Measurements from ENCODE around the gene CAMTA1.

The CAMTA1 gene

GRCh38 chr1:7442918-7443317 lies 657.7 kb downstream of the CAMTA1 start:
- no peak for TF ChIP-seq ZNF274 (IDR thresholded peaks at IDR 0.05; ENCODE audit: low read depth, low read length)

GRCh38 chr1:7444363-7444762 lies 659.1 kb downstream of the CAMTA1 start:
- TF ChIP-seq ZNF274 (IDR thresholded peaks at IDR 0.05; ENCODE audit: low read depth, low read length) = no peak
- no peak overlapping the region for H3K4me3 ChIP-seq (ENCODE audit: low read length)

More at GRCh38 chr1:7442918-7443317, 657.7 kb downstream of the CAMTA1 start:
- no peak overlapping the region for H3K4me3 ChIP-seq (ENCODE audit: low read length)

GRCh38 chr1:7447093-7447492 lies 661.8 kb downstream of the CAMTA1 start:
- no peak overlapping the region for H3K4me3 ChIP-seq (ENCODE audit: low read length)
- no peak for TF ChIP-seq ZNF274 (IDR thresholded peaks at IDR 0.05; ENCODE audit: low read depth, low read length)

- no peak overlapping the region for H3K4me3 ChIP-seq (ENCODE audit: low read length)
- TF ChIP-seq ZNF274 (IDR thresholded peaks at IDR 0.05; ENCODE audit: low read depth, low read length) = no peak
These were observed 662.5 kb downstream of the CAMTA1 start for GRCh38 chr1:7447736-7448135.

- TF ChIP-seq ZNF274 (IDR thresholded peaks at IDR 0.05; ENCODE audit: low read depth, low read length) = no peak
- H3K4me3 ChIP-seq (ENCODE audit: low read length) = no peak overlapping the region
These were observed 663.7 kb downstream of the CAMTA1 start for GRCh38 chr1:7448986-7449385.

GRCh38 chr1:7449750-7450149 lies 664.5 kb downstream of the CAMTA1 start:
- H3K4me3 ChIP-seq (ENCODE audit: low read length) = no peak overlapping the region
- TF ChIP-seq ZNF274 (IDR thresholded peaks at IDR 0.05; ENCODE audit: low read depth, low read length) = no peak

- TF ChIP-seq ZNF274 (IDR thresholded peaks at IDR 0.05; ENCODE audit: low read depth, low read length) = no peak
- H3K4me3 ChIP-seq (ENCODE audit: low read length) = no peak overlapping the region
These were observed 665.6 kb downstream of the CAMTA1 start for GRCh38 chr1:7450838-7451237.

- TF ChIP-seq ZNF274 (IDR thresholded peaks at IDR 0.05; ENCODE audit: low read depth, low read length) = no peak
- no peak overlapping the region for H3K4me3 ChIP-seq (ENCODE audit: low read length)
These were observed 667.8 kb downstream of the CAMTA1 start for GRCh38 chr1:7453038-7453437.

- no peak for TF ChIP-seq ZNF274 (IDR thresholded peaks at IDR 0.05; ENCODE audit: low read depth, low read length)
- H3K4me3 ChIP-seq (ENCODE audit: low read length) = no peak overlapping the region
These were observed 669.0 kb downstream of the CAMTA1 start for GRCh38 chr1:7454052-7454815.

- no peak overlapping the region for H3K4me3 ChIP-seq (ENCODE audit: low read length)
- TF ChIP-seq ZNF274 (IDR thresholded peaks at IDR 0.05; ENCODE audit: low read depth, low read length) = no peak
These were observed 669.9 kb downstream of the CAMTA1 start for GRCh38 chr1:7454895-7455784.

- TF ChIP-seq ZNF274 (IDR thresholded peaks at IDR 0.05; ENCODE audit: low read depth, low read length) = no peak
- no peak overlapping the region for H3K4me3 ChIP-seq (ENCODE audit: low read length)
These were observed 670.8 kb downstream of the CAMTA1 start for GRCh38 chr1:7455796-7456721.

- no peak overlapping the region for H3K4me3 ChIP-seq (ENCODE audit: low read length)
- TF ChIP-seq ZNF274 (IDR thresholded peaks at IDR 0.05; ENCODE audit: low read depth, low read length) = no peak
These were observed 671.4 kb downstream of the CAMTA1 start for GRCh38 chr1:7456722-7457082.

- TF ChIP-seq ZNF274 (IDR thresholded peaks at IDR 0.05; ENCODE audit: low read depth, low read length) = no peak
These were observed 672.6 kb downstream of the CAMTA1 start for GRCh38 chr1:7457811-7458210.

GRCh38 chr1:7458946-7459345 lies 673.7 kb downstream of the CAMTA1 start:
- no peak overlapping the region for H3K4me3 ChIP-seq (ENCODE audit: low read length)
- TF ChIP-seq ZNF274 (IDR thresholded peaks at IDR 0.05; ENCODE audit: low read depth, low read length) = no peak

More at GRCh38 chr1:7457811-7458210, 672.6 kb downstream of the CAMTA1 start:
- no peak overlapping the region for H3K4me3 ChIP-seq (ENCODE audit: low read length)

Measured in GM08714 (cell line).